AML-193 (cell line): ENCODE measurements around the gene LRRC37B.
"Not testable (repeated sequence)": the region's sequence is repeated elsewhere in the genome, so short reads cannot be mapped to it uniquely, and the experiment has no call there.

Source experiments
- DNase-seq, 2 experiments: peaks; one replicate each; lab custom pipeline; 2025; lab: John Stamatoyannopoulos, UW

LRRC37B gene

DNA sequence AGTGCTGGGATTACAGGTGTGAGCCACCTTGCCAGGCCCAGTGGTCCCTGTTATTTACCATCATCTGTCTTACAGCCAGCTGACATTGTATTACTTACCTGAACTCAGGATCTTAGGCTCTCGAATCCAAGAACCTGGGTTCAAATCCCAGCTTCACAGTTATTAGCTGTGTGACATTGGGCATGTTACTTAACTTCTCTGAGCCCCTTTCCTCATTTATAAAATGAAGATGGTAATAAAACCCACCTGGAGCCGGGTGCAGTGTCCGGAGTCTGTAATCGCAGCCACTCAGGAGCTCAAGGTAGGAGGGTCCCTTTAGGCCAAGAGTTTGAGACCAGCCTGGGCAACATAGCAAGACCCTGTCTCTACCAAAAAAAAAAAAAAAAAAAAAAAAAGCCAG lies 79.7 kb downstream of the LRRC37B start:
- DNase-seq = not testable (repeated sequence)

DNA sequence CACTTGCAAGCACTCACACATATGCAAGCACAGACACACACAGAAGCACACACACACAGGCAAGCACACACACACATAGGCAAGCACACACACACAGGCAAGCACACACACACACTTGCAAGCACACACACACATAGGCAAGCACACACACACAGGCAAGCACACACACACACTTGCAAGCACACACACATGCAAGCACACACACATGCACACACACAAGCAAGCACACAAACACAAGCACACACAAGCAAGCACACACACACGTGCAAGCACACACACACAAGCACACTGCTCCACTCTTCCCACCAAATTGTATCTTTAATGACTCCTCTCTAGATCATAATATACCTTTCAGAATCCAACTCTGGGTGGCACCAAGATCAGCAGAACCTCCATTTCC lies 84.9 kb downstream of the LRRC37B start:
- not testable (repeated sequence) for DNase-seq

DNA sequence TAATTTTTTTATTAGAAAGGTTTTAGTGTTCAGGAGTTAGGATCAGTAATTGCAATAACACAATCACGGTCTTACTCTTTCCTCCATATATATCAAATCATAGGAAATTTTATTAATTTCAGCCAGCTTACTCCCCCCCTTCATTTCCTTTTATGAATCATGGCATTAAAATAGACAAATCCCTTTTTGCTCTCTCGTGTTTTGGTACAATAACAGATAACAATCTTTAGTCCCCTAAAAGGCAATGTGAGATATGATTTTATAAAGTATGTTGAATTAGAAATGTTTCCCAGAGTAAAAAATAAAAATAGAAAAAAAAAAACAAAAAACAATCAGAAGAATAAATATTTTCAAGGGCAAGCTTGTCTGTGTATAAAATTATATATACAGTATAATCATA lies 92.5 kb downstream of the LRRC37B start:
- no peak for DNase-seq

DNA sequence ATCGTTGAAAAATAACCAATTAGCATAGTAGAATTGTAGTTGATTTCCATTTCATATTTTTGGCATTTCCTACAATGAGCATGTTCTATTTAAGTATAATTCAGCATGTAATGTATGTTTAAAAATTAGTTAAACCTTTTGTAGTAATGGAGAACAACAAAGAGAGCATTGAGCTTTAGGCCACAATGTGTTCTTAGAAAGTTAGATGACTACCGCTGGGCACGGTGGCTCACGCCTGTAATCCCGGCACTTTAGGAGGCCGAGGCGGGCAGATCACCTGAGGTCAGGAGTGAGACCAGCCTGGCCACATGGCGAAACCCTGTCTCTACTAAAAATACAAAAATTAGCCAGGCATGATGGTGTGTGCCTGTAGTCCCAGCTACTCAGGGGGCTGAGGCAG lies 93.1 kb downstream of the LRRC37B start:
- DNase-seq = not testable (repeated sequence)

DNA sequence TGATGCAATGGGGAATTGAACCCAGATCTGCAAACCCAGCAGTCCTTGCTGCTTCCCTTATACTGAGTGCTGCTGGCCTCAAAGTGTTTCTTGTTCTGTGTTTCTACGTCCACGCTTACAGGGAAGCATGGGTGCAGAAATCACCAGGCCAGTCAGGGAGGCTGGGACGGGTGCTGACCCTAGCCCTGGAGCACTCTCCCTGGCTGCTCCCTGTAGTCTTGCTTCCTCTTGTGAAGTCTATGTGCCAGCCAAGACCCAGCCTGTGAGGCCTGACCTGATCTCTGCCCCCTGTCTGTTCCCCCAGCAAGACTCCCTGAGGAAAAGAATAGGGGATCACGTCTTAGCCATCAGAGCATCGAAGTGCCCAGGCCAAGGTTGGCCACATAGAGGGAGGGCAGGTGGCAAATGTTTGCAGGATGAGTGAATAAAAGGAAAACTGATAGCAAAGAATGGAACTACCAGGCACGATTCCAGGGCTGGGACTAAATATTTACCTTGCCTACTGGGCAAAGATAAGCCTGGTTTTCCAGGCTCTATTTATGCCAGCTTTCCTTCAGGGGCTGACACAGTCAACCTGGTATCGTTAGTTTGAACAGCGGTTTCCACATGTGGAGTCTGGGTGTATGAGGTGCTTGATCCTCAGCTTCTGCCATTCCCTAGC lies 93.9 kb downstream of the LRRC37B start:
- no peak for DNase-seq

DNA sequence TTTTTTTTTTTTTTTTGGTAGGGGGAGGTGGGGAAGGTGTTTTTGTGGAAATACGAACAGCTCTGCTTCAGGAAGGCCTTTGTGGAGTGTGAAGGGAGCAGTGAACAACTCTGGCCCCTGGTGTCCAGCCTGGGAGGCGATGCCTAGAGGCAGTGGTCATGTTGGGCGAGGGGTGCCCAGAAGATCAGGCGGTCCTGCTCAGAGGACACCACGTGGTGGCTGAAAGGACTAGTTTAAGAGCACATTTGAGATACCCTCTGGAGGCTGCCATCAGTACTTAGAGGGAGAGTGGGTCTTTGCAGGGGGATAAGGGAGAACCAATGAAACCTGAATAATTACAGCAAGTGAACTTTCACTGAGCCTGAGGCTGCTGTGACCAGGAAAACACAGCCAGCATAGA lies 95.0 kb downstream of the LRRC37B start:
- no peak for DNase-seq

DNA sequence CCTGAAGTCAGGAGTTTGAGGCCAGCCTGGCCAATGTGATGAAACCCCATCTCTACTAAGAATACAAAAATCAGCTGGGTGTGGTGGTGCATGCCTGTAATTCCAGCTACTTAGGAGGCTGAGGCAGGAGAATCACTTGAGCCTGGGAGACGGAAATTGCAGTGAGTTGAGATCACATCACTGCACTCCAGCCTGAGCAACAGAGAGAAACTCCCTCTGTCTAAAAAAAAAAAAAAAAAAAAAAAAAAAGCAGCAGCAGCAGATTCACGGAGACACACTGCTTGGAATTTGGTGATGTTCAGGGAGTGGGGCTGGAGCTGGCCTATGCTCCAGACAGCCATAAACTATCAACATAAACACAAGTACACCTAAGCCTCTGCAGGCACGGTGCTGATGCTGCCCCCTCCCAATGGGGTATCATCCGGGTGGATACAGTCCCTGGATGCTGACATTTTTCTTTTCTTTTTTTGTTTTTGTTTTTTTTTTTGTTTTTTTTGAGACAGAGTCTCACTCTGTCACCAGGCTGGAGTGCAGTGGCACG lies 95.5 kb downstream of the LRRC37B start:
- no peak for DNase-seq
